Fibroblast of lung (primary cell): ENCODE results near the gene SLC18B1. TPM values are rescaled to one million over a fixed set of nuclear protein-coding genes. Genes with fewer than 3 reads are reported as not detected.
"Not testable (repeated sequence)": the region's sequence is repeated elsewhere in the genome, so short reads cannot be mapped to it uniquely, and the experiment has no call there.

Experiments used
- DNase-seq, 2 donors: peaks; one replicate each; pipeline versions ENCODE4 v3.0.0 to v3.0.0-alpha.2; 2010; ENCODE audit warnings: low read depth in 2 of 2
- H2AFZ ChIP-seq: 2 replicates; pipeline ENCODE4 v1.5.1; 2012; ENCODE audit warnings: low read length, control low read depth, inconsistent platforms
- H3K27ac ChIP-seq: 2 replicates; pipeline ENCODE4 v1.5.1; 2011; ENCODE audit warnings: low read length, control low read depth; ENCODE audit not compliant: insufficient read depth
- H3K27me3 ChIP-seq: 2 replicates; pipeline ENCODE4 v1.5.1; 2011; ENCODE audit warnings: mild to moderate bottlenecking, low read length; ENCODE audit not compliant: control insufficient read depth, insufficient read depth
- H3K36me3 ChIP-seq: 2 replicates; pipeline ENCODE4 v1.5.1; 2011; ENCODE audit warnings: low read length; ENCODE audit not compliant: control insufficient read depth, insufficient read depth
- H3K4me1 ChIP-seq: 2 replicates; pipeline ENCODE4 v1.5.1; 2011; ENCODE audit warnings: low read length; ENCODE audit not compliant: control insufficient read depth, insufficient read depth; ENCODE audit errors: extremely low read depth
- H3K4me2 ChIP-seq: 2 replicates; pipeline ENCODE4 v1.5.1; 2011; ENCODE audit warnings: low read length, control low read depth; ENCODE audit not compliant: insufficient read depth; ENCODE audit errors: extremely low read depth
- H3K4me3 ChIP-seq, 4 experiments: fragments of 200-600 bp in 1 of 4; sonication (generic) in 1 of 4; replicated peaks in 1 of 4; 2 replicates each; pipeline ENCODE4 v1.5.1; 2011 to 2016; ENCODE audit warnings: low read length in 4 of 4, low read depth in 3 of 4, mild to moderate bottlenecking in 3 of 4, control low read depth in 2 of 4, inconsistent platforms in 1 of 4, mixed read lengths in 1 of 4; ENCODE audit not compliant: insufficient read depth in 1 of 4; ENCODE audit errors: control extremely low read depth in 1 of 4
- H3K79me2 ChIP-seq: 2 replicates; pipeline ENCODE4 v1.5.1; 2012; ENCODE audit warnings: mild to moderate bottlenecking, low read length, inconsistent platforms; ENCODE audit not compliant: control insufficient read depth, insufficient read depth
- H3K9ac ChIP-seq: 2 replicates; pipeline ENCODE4 v1.5.1; 2011; ENCODE audit warnings: mild to moderate bottlenecking, low read length, control low read depth; ENCODE audit not compliant: insufficient read depth
- H3K9me3 ChIP-seq: 2 replicates; pipeline ENCODE4 v1.5.1; 2012; ENCODE audit warnings: low read depth, low read length; ENCODE audit not compliant: control insufficient read depth, insufficient read depth
- H4K20me1 ChIP-seq: 2 replicates; pipeline ENCODE4 v1.5.1; 2011; ENCODE audit warnings: low read length; ENCODE audit not compliant: control insufficient read depth, insufficient read depth; ENCODE audit errors: extremely low read depth
- CTCF ChIP-seq, 2 donors: IDR thresholded peaks in 1 of 2; conservative IDR thresholded peaks in 1 of 2; 1 replicate in 1 of 2; 2 replicates in 1 of 2; pipeline ENCODE4 v1.5.1; 2011 to 2012; ENCODE audit warnings: low read length in 2 of 2, control low read depth in 1 of 2, inconsistent platforms in 1 of 2, low read depth in 1 of 2, mild to moderate bottlenecking in 1 of 2
- EZH2 ChIP-seq: IDR thresholded peaks from 2 replicates; pipeline ENCODE4 v1.5.1; 2012; ENCODE audit warnings: low read length, control low read depth, mild to moderate bottlenecking; ENCODE audit errors: missing control alignments
- polyA plus RNA-seq, 2 donors: library from polyadenylated mRNA; depleted of rRNA in 1 of 2; stranded (reverse) in 1 of 2; unstranded in 1 of 2; fragments of >200 nt; gene quantifications; 2 replicates each; pipeline ENCODE4 v1.2.1, GENCODE V29; 2011 to 2012; ENCODE audit warnings: missing spikeins in 1 of 2
- total RNA-seq: library from RNA; depleted of rRNA; stranded (reverse); fragments of >200 nt; gene quantifications from 2 replicates; pipeline ENCODE4 v1.2.1, GENCODE V29; 2014

The SLC18B1 gene
- total and polyA plus RNA-seq, 2 donors (not counting 1 experiment from before 2014, with no cell fraction given): 4.9 to 8.1 TPM

- Histone ChIP-seq H3K36me3 (no peaks in the 10 kb centered on the region), H3K4me1 (no peaks in the 10 kb centered on the region)
These were observed 9.6 kb downstream of the SLC18B1 start for GRCh38 chr6:132788658-132789395.

GRCh38 chr6:132785936-132786335, 12.5 kb downstream of the SLC18B1 start:
- H3K27me3 ChIP-seq: no peaks in the 10 kb centered on the region
- no peak overlapping the region for H3K4me2 ChIP-seq
- no peaks in the 10 kb centered on the region for H3K36me3 ChIP-seq
- H3K9me3 ChIP-seq: no peaks in the 10 kb centered on the region
- no peak overlapping the region for H3K4me3 ChIP-seq
- no peak for DNase-seq
- H3K79me2 ChIP-seq: no peaks in the 10 kb centered on the region
- H3K9ac ChIP-seq: no peak overlapping the region
- H2AFZ ChIP-seq: no peak overlapping the region
- TF ChIP-seq CTCF (conservative IDR thresholded peaks at IDR 0.05 in 1 of 2, IDR thresholded peaks at IDR 0.05 in 1 of 2; ENCODE audit: low read depth in 1 of 2, low read length in 2 of 2): no peak
- TF ChIP-seq EZH2: no peak
- H4K20me1 ChIP-seq: no peaks in the 10 kb centered on the region
- no peak overlapping the region for H3K27ac ChIP-seq
- H3K4me1 ChIP-seq: no peaks in the 10 kb centered on the region

More at GRCh38 chr6:132788658-132789395, 9.6 kb downstream of the SLC18B1 start:
- Histone ChIP-seq H2AFZ (no peak overlapping the region), H3K27me3 (no peaks in the 10 kb centered on the region), H3K27ac (no peak overlapping the region), H4K20me1 (no peaks in the 10 kb centered on the region), H3K4me3 (no peak overlapping the region), H3K9me3 (no peaks in the 10 kb centered on the region), H3K79me2 (no peaks in the 10 kb centered on the region), H3K9ac (no peak overlapping the region), H3K4me2 (no peak overlapping the region)
- TF ChIP-seq EZH2: no peak
- no peak for TF ChIP-seq CTCF (conservative IDR thresholded peaks at IDR 0.05 in 1 of 2, IDR thresholded peaks at IDR 0.05 in 1 of 2; ENCODE audit: low read depth in 1 of 2, low read length in 2 of 2)
- no peak for DNase-seq

- H3K4me1 ChIP-seq: no peaks in the 10 kb centered on the region
- no peaks in the 10 kb centered on the region for H3K9me3 ChIP-seq
- H3K79me2 ChIP-seq: no peaks in the 10 kb centered on the region
- no peak overlapping the region for H3K4me3 ChIP-seq
- no peak overlapping the region for H3K4me2 ChIP-seq
- H3K27ac ChIP-seq: no peak overlapping the region
- no peaks in the 10 kb centered on the region for H4K20me1 ChIP-seq
- H2AFZ ChIP-seq: no peak overlapping the region
- no peak overlapping the region for H3K9ac ChIP-seq
- no peaks in the 10 kb centered on the region for H3K27me3 ChIP-seq
- no peak for TF ChIP-seq EZH2
- TF ChIP-seq CTCF (conservative IDR thresholded peaks at IDR 0.05 in 1 of 2, IDR thresholded peaks at IDR 0.05 in 1 of 2; ENCODE audit: low read depth in 1 of 2, low read length in 2 of 2): peak; percentile 66
- no peaks in the 10 kb centered on the region for H3K36me3 ChIP-seq
- DNase-seq: peak; percentile 16 to 64
These were observed 17.6 kb downstream of the SLC18B1 start for GRCh38 chr6:132780770-132781371.

- not testable (repeated sequence) for DNase-seq, H3K4me2 ChIP-seq
These were observed 20.6 kb downstream of the SLC18B1 start for GRCh38 chr6:132777881-132778280.

More at GRCh38 chr6:132777881-132778280, 20.6 kb downstream of the SLC18B1 start:
- H3K4me1 ChIP-seq, H4K20me1 ChIP-seq, H3K36me3 ChIP-seq, H3K27me3 ChIP-seq, H2AFZ ChIP-seq, H3K27ac ChIP-seq, H3K9me3 ChIP-seq, H3K9ac ChIP-seq, H3K79me2 ChIP-seq, H3K4me3 ChIP-seq: not testable (repeated sequence)
